Daoy (cell line): ENCODE results near the gene INO80. TPM values are rescaled to one million over a fixed set of nuclear protein-coding genes. Genes with fewer than 3 reads are reported as not detected.

Experiments
- DNase-seq: peaks from one replicate; pipeline ENCODE4 v3.0.0-alpha.2; 2015; ENCODE audit warnings: low read depth
- total RNA-seq: library from RNA; depleted of rRNA; stranded (reverse); fragments of >200 nt; shearing (Covaris generic); gene quantifications from 2 replicates; pipeline ENCODE4 v1.2.3, GENCODE V29; 2014

INO80 gene
- total RNA-seq, 1 experiment from 2014 or later = 19.4 TPM

GRCh38 chr15:41004490-41004889, 111.6 kb downstream of the INO80 start:
- DNase-seq = no peak

- DNase-seq = no peak
Measured at GRCh38 chr15:41001524-41002214, 114.4 kb downstream of the INO80 start.

- DNase-seq = no peak
Measured at GRCh38 chr15:40999190-40999589, 116.9 kb downstream of the INO80 start.

GRCh38 chr15:40995656-40996055, 120.4 kb downstream of the INO80 start:
- no peak for DNase-seq

GRCh38 chr15:40992825-40993224, 123.3 kb downstream of the INO80 start:
- no peak for DNase-seq

- DNase-seq = no peak
Measured at GRCh38 chr15:40992241-40992741, 123.8 kb downstream of the INO80 start.

GRCh38 chr15:40991355-40991754, 124.7 kb downstream of the INO80 start:
- DNase-seq = no peak

GRCh38 chr15:40990789-40991188, 125.3 kb downstream of the INO80 start:
- DNase-seq = no peak

GRCh38 chr15:40990080-40990479, 126.0 kb downstream of the INO80 start:
- no peak for DNase-seq

GRCh38 chr15:40988156-40988555, 127.9 kb downstream of the INO80 start:
- no peak for DNase-seq

GRCh38 chr15:40986820-40987219, 129.3 kb downstream of the INO80 start:
- DNase-seq = no peak

- peak; percentile 11 for DNase-seq
Measured at GRCh38 chr15:40985541-40986330, 130.3 kb downstream of the INO80 start.

- peak; percentile 60 for DNase-seq
Measured at GRCh38 chr15:40984964-40985363, 131.1 kb downstream of the INO80 start.

GRCh38 chr15:40984406-40984805, 131.7 kb downstream of the INO80 start:
- no peak for DNase-seq

GRCh38 chr15:40982855-40983254, 133.2 kb downstream of the INO80 start:
- peak; percentile 68 for DNase-seq

- no peak for DNase-seq
Measured at GRCh38 chr15:40981186-40981585, 134.9 kb downstream of the INO80 start.

GRCh38 chr15:40978562-40978961, 137.5 kb downstream of the INO80 start:
- no peak for DNase-seq

- no peak for DNase-seq
Measured at GRCh38 chr15:40978141-40978540, 137.9 kb downstream of the INO80 start.

GRCh38 chr15:40976819-40977218, 139.3 kb downstream of the INO80 start:
- DNase-seq = no peak

- no peak for DNase-seq
Measured at GRCh38 chr15:40974879-40975278, 141.2 kb downstream of the INO80 start.

- DNase-seq = no peak
Measured at GRCh38 chr15:40969363-40969762, 146.7 kb downstream of the INO80 start.

- DNase-seq = no peak
Measured at GRCh38 chr15:40968290-40969085, 147.6 kb downstream of the INO80 start.
